Cardiac fibroblast (primary cell): ENCODE results near the gene LCOR.
A peak's percentile ranks its signal among the peaks of the same experiment; 100 is the strongest.

ENCODE experiments used
- DNase-seq, 2 donors: peaks; one replicate each; pipeline versions ENCODE4 v3.0.0 to v3.0.0-alpha.2; 2010; ENCODE audit warnings: low read depth in 2 of 2
- H3K4me3 ChIP-seq, 2 donors: replicated peaks in 1 of 2; 1 replicate in 1 of 2; 2 replicates in 1 of 2; pipeline ENCODE4 v1.5.1; 2011; ENCODE audit warnings: low read depth in 2 of 2, low read length in 2 of 2, mild to moderate bottlenecking in 2 of 2, moderate library complexity in 1 of 2
- CTCF ChIP-seq: IDR thresholded peaks from one replicate; pipeline ENCODE4 v1.5.1; 2011; ENCODE audit warnings: low read depth, mild to moderate bottlenecking, low read length, inconsistent platforms

The LCOR gene

DNA sequence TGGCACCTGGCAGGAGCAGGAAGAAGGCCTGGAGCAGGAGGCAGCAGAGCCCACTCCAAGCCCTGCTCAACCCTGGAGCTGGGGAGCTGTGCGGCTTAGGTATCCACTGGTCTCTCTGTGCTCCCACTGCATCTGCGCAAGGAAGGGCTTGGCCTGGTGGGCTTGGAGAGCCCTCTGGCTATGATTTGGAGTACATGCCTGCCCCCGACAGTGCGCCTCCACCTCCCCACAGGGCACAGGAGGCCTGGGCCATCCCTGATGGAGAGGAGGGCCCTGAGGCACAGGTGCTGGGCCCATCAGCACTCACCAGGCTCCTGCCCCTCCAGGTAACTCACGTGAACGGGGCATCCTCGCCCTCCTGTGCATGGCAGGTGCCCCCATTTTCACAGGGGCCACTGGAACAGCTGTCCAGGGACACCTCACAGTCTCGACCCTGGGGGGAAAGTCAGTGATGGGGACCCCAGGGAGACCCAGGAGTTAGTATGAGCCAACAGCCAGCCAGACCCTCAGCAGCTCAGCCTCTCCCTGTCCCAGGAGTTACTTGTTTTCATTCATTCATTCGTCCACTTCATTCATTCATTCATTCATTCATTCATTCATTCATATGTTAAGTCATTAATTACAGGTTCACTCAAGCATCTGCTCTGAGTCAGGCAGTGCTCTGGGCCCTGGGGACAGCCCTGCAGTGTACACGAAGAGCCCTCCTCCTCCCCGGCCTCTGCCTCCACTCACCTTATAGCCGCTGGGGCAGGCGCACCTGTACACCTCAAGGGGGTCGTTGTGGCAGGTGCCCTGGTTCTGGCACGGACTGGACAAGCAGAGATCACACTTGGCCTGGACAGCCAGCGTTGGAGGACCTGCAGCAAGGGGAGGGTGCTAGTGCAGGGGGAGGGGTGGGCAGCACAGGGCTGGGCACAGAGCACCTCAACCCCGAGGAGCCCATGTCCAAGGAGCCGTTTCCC, 186.4 kb downstream of the LCOR start:
- no peak for DNase-seq
- no peak for TF ChIP-seq CTCF
- H3K4me3 ChIP-seq = no peak overlapping the region

DNA sequence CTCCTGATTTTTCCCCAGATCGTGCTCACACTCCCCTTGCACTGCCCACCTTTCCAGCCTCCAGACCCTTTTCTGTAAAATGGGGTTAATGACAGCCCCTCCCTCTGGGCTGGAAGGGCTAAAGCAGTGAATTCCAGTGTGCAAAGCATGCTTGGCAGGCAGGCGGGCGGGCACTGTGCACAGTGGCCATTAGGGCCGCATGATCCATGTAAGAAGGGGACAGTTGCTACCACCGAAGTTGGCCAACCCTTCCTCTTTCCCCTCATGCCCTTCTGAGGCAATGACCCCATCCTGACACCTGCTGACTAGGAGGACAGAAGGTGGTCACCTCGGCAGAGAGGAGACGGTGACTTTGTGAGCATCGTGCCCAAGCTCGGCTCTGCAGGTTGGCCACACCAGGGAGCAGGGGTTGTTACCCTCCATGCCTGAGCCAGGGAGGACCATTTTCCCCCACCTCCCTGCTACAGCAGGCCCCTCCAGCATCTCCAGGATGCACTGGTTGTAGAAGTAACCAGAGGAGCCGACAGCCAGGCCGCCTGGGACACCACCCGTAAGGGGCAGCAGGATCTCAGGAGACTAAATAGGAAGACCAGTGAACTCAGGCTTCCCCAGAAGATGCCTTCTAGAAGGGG, 187.2 kb downstream of the LCOR start:
- DNase-seq = no peak
- H3K4me3 ChIP-seq = no peak overlapping the region
- no peak for TF ChIP-seq CTCF

DNA sequence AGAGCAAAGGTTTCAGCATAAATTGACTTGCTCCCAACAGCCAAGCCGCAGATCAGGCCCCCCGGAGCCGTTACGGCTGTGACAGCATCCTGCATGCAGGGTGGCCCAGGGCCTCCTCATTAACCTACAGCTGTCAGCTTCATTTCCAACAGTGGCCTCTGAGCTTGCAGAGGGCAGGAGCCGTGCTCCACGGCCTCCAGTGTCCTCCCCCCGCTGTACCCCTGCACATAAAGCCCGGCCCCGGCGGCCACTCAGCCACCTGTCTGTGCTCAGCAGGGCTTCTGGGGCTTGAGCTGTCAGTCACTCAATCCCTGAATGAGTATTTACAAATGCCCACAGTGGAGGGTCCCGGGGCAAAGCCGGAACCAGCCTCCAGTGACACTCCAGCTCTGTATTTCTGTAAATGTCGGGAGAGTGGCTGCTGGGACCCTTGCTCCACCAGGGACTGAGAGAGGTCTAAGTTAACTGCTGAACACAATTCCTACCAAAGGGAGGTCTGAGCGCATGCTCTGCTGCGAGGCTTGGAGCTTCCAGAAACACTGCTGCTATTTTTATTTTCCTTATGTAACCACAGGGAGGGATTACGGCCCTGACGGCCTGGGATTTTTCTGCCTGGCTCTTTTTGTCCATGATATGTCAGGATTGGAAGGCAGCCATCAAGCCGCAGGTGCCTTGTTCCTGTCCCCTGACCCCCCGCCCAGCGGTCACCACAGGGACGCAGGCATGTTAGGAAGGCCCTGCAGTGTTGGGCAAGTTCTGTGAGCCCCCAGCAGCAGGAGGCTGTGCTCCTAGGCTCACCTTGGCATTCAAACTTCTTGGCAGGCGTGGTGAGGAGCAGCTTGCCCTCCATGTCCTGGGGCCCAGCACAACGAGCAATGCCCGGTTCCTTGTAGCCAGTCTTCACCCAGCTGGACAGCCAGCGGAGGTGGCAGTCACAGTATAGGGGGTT, 188.6 kb downstream of the LCOR start:
- no peak overlapping the region for H3K4me3 ChIP-seq
- no peak for TF ChIP-seq CTCF
- no peak for DNase-seq

- no peak for TF ChIP-seq CTCF
- no peak for DNase-seq
- no peak overlapping the region for H3K4me3 ChIP-seq
Measured at GRCh38 chr10:97022616-97023015, 190.5 kb downstream of the LCOR start.

DNA sequence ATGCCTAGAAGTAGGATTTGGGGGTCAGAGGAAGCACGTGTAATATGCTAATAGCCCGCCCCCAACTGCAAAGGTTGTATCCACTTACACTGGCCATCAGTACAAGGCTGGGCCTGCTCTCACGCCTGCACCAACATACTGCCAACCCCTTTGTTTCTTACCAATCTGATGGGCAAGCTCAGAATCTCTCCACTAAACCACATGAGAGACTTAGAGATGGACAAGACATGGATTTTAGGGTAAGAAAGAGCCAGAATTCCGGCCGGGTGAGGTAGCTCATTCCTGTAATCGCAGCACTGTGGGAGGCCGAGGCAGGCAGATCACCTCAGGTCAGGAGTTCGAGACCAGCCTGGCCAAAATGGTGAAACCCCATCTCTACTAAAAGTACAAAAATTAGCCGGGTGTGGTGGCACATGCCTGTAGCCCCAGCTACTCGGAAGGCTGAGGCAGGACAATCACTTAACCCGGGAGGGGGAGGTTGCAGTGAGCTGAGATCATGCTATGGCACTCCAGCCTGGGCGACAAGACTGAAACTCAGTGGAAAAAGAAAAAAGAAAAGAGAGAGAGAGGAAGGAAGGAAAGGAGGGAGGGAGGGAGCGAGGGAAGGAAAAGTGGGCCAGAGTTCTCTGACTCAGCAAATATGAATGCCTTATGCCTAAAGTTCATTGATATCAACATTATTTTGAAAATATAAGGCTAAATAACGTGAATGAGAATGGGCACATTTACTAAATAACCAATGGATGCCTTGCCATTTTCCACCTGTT, 191.5 kb downstream of the LCOR start:
- no peak for TF ChIP-seq CTCF
- no peak overlapping the region for H3K4me3 ChIP-seq
- DNase-seq = peak in 1 of 2 donors; percentile 34
